ENCODE data around the gene CTSF. TPM values are rescaled to one million over a fixed set of nuclear protein-coding genes. Genes with fewer than 3 reads are reported as not detected.

CTSF gene
- total RNA-seq, 1 experiment from 2014 or later, result 0.34 TPM

DNA sequence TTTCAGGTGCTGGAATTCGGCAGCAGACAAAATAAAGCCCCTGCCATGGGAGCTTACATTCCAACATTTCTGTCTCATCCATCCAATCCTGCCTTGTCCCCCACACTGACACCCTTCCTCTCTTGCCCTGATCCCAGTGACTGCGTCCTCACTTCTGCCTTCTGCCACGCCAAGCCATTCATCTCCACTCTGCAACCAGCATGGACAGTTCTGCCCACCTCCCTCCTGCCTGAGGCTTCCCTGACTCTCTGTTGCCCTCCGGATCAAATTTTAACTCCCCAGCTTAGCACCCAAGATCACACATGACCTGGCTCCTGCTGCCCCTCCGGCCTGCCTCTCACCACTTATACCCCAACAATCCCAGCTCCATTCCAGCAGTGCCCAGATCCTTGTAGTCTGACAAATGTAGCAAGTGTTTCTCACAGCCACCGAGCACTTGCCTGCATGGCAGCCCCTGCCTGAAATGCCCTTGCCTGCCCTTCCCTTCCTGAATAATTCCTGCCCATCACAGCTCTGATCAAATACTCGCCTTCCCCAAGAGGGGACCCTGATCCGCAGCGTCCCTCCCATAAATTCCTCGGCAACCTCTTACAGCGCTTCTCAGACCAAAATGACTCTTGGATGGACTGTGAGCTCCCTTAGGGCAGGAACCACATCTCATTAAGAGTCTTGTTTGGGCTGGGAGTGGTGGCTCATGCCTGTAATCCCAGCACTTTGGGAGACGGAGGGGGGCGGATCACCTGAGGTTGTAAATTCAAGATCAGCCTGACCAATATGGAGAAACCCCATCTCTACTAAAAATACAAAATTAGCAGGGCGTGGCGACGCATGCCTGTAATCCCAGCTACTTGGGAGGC, 19.4 kb downstream of the CTSF start (continued):
- TF ChIP-seq, protein P1, sequence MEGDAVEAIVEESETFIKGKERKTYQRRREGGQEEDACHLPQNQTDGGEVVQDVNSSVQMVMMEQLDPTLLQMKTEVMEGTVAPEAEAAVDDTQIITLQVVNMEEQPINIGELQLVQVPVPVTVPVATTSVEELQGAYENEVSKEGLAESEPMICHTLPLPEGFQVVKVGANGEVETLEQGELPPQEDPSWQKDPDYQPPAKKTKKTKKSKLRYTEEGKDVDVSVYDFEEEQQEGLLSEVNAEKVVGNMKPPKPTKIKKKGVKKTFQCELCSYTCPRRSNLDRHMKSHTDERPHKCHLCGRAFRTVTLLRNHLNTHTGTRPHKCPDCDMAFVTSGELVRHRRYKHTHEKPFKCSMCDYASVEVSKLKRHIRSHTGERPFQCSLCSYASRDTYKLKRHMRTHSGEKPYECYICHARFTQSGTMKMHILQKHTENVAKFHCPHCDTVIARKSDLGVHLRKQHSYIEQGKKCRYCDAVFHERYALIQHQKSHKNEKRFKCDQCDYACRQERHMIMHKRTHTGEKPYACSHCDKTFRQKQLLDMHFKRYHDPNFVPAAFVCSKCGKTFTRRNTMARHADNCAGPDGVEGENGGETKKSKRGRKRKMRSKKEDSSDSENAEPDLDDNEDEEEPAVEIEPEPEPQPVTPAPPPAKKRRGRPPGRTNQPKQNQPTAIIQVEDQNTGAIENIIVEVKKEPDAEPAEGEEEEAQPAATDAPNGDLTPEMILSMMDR (IDR thresholded peaks at IDR 0.05 in 2 of 3, conservative IDR thresholded peaks at IDR 0.05 in 1 of 3; ENCODE audit: borderline replicate concordance in 1 of 3, insufficient read depth in 1 of 3, low read depth in 2 of 3, low read length in 2 of 3), result no peak

DNA sequence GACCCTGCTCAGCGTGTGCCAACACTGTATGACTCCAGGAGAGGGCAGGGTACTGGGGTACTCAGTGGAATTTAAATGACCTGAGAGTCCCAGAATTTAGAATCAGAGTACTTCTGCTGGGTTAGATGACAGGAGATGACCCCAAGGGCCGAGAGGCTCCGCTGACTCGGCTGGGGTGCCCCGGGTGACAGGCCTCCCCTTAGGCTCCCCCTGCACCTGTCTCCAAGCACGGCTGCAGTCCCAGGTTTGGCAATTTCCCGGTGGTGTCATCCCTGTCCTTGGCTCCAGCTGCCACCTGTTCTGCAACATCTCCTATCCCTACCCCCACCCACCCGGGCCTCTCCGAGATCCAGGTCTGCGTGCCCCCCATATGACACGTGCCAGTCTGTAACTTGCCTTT, 20.4 kb downstream of the CTSF start:
- RAD21 ChIA-PET (ENCODE audit: low non-redundant PET in 1 of 2, low total read pairs in 2 of 2, uncharacterized antibody in 2 of 2, unreplicated experiment in 2 of 2), result no interaction called here
- ATAC-seq (no peak), DNase-seq (ENCODE audit: low read depth, low spot score) (no peak)
- CTCF ChIA-PET, result no interaction called here
- Histone ChIP-seq H3K9ac (ENCODE audit: low read length) (no peak overlapping the region), H3K4me1 (ENCODE audit: control insufficient read depth in 1 of 2, insufficient read depth in 2 of 2, low read length in 2 of 2) (peaks cover 0 to 12% of the 10 kb centered on the region in 2 experiments; a peak in 2 of 4 replicates), H3K27ac (ENCODE audit: low read depth, low read length) (no peak overlapping the region), H3K27me3 (ENCODE audit: insufficient read depth, low read length) (no peaks in the 10 kb centered on the region), H3K9me3 (ENCODE audit: control insufficient read depth in 1 of 2, insufficient read depth in 1 of 2, low read depth in 1 of 2, low read length in 2 of 2) (no peaks in the 10 kb centered on the region), H3K9me2 (ENCODE audit: insufficient read depth) (no peaks in the 10 kb centered on the region), H3K4me3 (replicated peaks in 1 of 2; ENCODE audit: low read depth in 1 of 2, low read length in 2 of 2) (no peak overlapping the region), H4K20me1 (ENCODE audit: insufficient read depth) (no peaks in the 10 kb centered on the region), H3K4me2 (ENCODE audit: low read length) (no peak overlapping the region), H2AFZ (ENCODE audit: low read depth, low read length, poor library complexity, severe bottlenecking) (no peak overlapping the region), H3K79me2 (ENCODE audit: insufficient read depth, low read length) (no peaks in the 10 kb centered on the region), H3K36me3 (ENCODE audit: control insufficient read depth in 1 of 2, insufficient read depth in 2 of 2, low read length in 2 of 2) (no peaks in the 10 kb centered on the region)
- POLR2A ChIA-PET, result no interaction called here
- TF ChIP-seq EZH2 (IDR thresholded peaks at IDR 0.05) (no peak), POLR2A (IDR thresholded peaks at IDR 0.05; ENCODE audit: borderline replicate concordance, extremely low read depth, insufficient read depth, insufficient read length) (no peak), SRF (IDR thresholded peaks at IDR 0.05; ENCODE audit: low read depth) (no peak), CBX3 (IDR thresholded peaks at IDR 0.05; ENCODE audit: low read depth) (no peak), JUND (IDR thresholded peaks at IDR 0.05) (no peak), YY1 (IDR thresholded peaks at IDR 0.05; ENCODE audit: extremely low read depth, insufficient replicate concordance, low read depth, low read length) (no peak)
- TF ChIP-seq, protein P2, sequence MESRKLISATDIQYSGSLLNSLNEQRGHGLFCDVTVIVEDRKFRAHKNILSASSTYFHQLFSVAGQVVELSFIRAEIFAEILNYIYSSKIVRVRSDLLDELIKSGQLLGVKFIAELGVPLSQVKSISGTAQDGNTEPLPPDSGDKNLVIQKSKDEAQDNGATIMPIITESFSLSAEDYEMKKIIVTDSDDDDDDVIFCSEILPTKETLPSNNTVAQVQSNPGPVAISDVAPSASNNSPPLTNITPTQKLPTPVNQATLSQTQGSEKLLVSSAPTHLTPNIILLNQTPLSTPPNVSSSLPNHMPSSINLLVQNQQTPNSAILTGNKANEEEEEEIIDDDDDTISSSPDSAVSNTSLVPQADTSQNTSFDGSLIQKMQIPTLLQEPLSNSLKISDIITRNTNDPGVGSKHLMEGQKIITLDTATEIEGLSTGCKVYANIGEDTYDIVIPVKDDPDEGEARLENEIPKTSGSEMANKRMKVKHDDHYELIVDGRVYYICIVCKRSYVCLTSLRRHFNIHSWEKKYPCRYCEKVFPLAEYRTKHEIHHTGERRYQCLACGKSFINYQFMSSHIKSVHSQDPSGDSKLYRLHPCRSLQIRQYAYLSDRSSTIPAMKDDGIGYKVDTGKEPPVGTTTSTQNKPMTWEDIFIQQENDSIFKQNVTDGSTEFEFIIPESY (IDR thresholded peaks at IDR 0.05; ENCODE audit: extremely low read depth, insufficient replicate concordance, low read length), result no peak
- TF ChIP-seq, protein P3, sequence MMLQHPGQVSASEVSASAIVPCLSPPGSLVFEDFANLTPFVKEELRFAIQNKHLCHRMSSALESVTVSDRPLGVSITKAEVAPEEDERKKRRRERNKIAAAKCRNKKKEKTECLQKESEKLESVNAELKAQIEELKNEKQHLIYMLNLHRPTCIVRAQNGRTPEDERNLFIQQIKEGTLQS (IDR thresholded peaks at IDR 0.05), result no peak
- TF ChIP-seq, protein P4, sequence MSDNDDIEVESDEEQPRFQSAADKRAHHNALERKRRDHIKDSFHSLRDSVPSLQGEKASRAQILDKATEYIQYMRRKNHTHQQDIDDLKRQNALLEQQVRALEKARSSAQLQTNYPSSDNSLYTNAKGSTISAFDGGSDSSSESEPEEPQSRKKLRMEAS (IDR thresholded peaks at IDR 0.05), result no peak
- TF ChIP-seq, protein P1 (IDR thresholded peaks at IDR 0.05 in 2 of 3, conservative IDR thresholded peaks at IDR 0.05 in 1 of 3; ENCODE audit: borderline replicate concordance in 1 of 3, insufficient read depth in 1 of 3, low read depth in 2 of 3, low read length in 2 of 3), result no peak
- TF ChIP-seq, protein P5, sequence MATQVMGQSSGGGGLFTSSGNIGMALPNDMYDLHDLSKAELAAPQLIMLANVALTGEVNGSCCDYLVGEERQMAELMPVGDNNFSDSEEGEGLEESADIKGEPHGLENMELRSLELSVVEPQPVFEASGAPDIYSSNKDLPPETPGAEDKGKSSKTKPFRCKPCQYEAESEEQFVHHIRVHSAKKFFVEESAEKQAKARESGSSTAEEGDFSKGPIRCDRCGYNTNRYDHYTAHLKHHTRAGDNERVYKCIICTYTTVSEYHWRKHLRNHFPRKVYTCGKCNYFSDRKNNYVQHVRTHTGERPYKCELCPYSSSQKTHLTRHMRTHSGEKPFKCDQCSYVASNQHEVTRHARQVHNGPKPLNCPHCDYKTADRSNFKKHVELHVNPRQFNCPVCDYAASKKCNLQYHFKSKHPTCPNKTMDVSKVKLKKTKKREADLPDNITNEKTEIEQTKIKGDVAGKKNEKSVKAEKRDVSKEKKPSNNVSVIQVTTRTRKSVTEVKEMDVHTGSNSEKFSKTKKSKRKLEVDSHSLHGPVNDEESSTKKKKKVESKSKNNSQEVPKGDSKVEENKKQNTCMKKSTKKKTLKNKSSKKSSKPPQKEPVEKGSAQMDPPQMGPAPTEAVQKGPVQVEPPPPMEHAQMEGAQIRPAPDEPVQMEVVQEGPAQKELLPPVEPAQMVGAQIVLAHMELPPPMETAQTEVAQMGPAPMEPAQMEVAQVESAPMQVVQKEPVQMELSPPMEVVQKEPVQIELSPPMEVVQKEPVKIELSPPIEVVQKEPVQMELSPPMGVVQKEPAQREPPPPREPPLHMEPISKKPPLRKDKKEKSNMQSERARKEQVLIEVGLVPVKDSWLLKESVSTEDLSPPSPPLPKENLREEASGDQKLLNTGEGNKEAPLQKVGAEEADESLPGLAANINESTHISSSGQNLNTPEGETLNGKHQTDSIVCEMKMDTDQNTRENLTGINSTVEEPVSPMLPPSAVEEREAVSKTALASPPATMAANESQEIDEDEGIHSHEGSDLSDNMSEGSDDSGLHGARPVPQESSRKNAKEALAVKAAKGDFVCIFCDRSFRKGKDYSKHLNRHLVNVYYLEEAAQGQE (IDR thresholded peaks at IDR 0.05; ENCODE audit: low read depth), result no peak
- intact Hi-C loops (cut with micrococcal nuclease), result no loop called here
- BruUV-seq (replicated peaks), result no TSS peak

Data from HCT116 (cell line).